Astrocyte (in vitro differentiated cells and primary cell): ENCODE results near the gene PLSCR1. TPM values are rescaled to one million over a fixed set of nuclear protein-coding genes. Genes with fewer than 3 reads are reported as not detected.

Experiments
- DNase-seq: peaks from one replicate; pipeline ENCODE4 v3.0.0-alpha.2; 2010; ENCODE audit warnings: low read depth
- FAIRE-seq: peaks from 2 replicates; lab custom pipeline; 2011; peaks lifted over from hg19 to GRCh38; lab: Jason Lieb, UNC
- H2AFZ ChIP-seq: 2 replicates; pipeline ENCODE4 v1.6.0; 2012; ENCODE audit warnings: low read depth, low read length, inconsistent platforms
- H3K27ac ChIP-seq: 2 replicates; pipeline ENCODE4 v1.5.1; 2011; ENCODE audit warnings: low read depth, low read length, inconsistent platforms
- H3K27me3 ChIP-seq: 2 replicates; pipeline ENCODE4 v1.6.0; 2011; ENCODE audit warnings: low read length, inconsistent platforms; ENCODE audit not compliant: insufficient read depth
- H3K36me3 ChIP-seq: 2 replicates; pipeline ENCODE4 v1.5.1; 2011; ENCODE audit warnings: low read length, inconsistent platforms; ENCODE audit not compliant: insufficient read depth
- H3K4me1 ChIP-seq: 2 replicates; pipeline ENCODE4 v1.5.1; 2011; ENCODE audit warnings: low read length, inconsistent platforms; ENCODE audit not compliant: insufficient read depth
- H3K4me2 ChIP-seq: 2 replicates; pipeline ENCODE4 v1.6.0; 2012; ENCODE audit warnings: low read length, inconsistent platforms
- H3K4me3 ChIP-seq: 2 replicates; pipeline ENCODE4 v1.5.1; 2011; ENCODE audit warnings: low read depth, mild to moderate bottlenecking, low read length, inconsistent platforms; ENCODE audit not compliant: insufficient read depth
- H3K79me2 ChIP-seq: 2 replicates; pipeline ENCODE4 v1.6.0; 2012; ENCODE audit warnings: mild to moderate bottlenecking, low read length, inconsistent platforms; ENCODE audit not compliant: insufficient read depth
- H3K9ac ChIP-seq: 2 replicates; pipeline ENCODE4 v1.6.0; 2012; ENCODE audit warnings: mild to moderate bottlenecking, low read length, inconsistent platforms
- H3K9me3 ChIP-seq: 2 replicates; pipeline ENCODE4 v1.5.1; 2012; ENCODE audit warnings: low read depth, mild to moderate bottlenecking, low read length, inconsistent platforms; ENCODE audit not compliant: insufficient read depth
- H4K20me1 ChIP-seq: 2 replicates; pipeline ENCODE4 v1.6.0; 2012; ENCODE audit warnings: low read length, inconsistent platforms; ENCODE audit not compliant: insufficient read depth
- H3K27ac Mint-ChIP-seq: one replicate; pipeline ENCODE4 v1.8.0; 2021; ENCODE audit warnings: mild to moderate bottlenecking, mixed read lengths; ENCODE audit not compliant: unreplicated experiment
- H3K27me3 Mint-ChIP-seq: one replicate; pipeline ENCODE4 v1.8.0; 2021; ENCODE audit warnings: low read depth, mixed read lengths; ENCODE audit not compliant: unreplicated experiment
- H3K36me3 Mint-ChIP-seq: one replicate; pipeline ENCODE4 v1.8.0; 2021; ENCODE audit warnings: low read depth, mixed read lengths; ENCODE audit not compliant: unreplicated experiment
- H3K4me1 Mint-ChIP-seq: one replicate; pipeline ENCODE4 v1.8.0; 2021; ENCODE audit warnings: low read depth, mixed read lengths; ENCODE audit not compliant: unreplicated experiment
- H3K4me3 Mint-ChIP-seq: one replicate; pipeline ENCODE4 v1.8.0; 2021; ENCODE audit warnings: mild to moderate bottlenecking, moderate library complexity, mixed read lengths; ENCODE audit not compliant: unreplicated experiment
- H3K9me3 Mint-ChIP-seq: one replicate; pipeline ENCODE4 v1.8.0; 2021; ENCODE audit warnings: mild to moderate bottlenecking, mixed read lengths; ENCODE audit not compliant: unreplicated experiment
- CTCF ChIP-seq: IDR thresholded peaks from 2 replicates; pipeline ENCODE4 v1.5.1; 2011; ENCODE audit warnings: low read depth, mild to moderate bottlenecking, inconsistent platforms, low read length, moderate library complexity; ENCODE audit not compliant: insufficient read depth
- EZH2 ChIP-seq: IDR thresholded peaks from 2 replicates; pipeline ENCODE4 v1.6.1; 2012; ENCODE audit warnings: mild to moderate bottlenecking, low read length, inconsistent platforms; ENCODE audit not compliant: insufficient read depth
- total RNA-seq: library from RNA; stranded (reverse); gene quantifications from 2 replicates; pipeline ENCODE4 v1.2.1, GENCODE V29; 2021

PLSCR1 gene
- total RNA-seq, 1 donor from 2014 or later = 178 TPM

- Histone ChIP-seq H3K9ac (no peak overlapping the region), H3K4me2 (no peak overlapping the region), H3K9me3 (no peaks in the 10 kb centered on the region), H3K27me3 (no peaks in the 10 kb centered on the region), H4K20me1 (no peaks in the 10 kb centered on the region), H3K4me1 (no peaks in the 10 kb centered on the region), H3K4me3 (no peak overlapping the region), H3K27ac (no peak overlapping the region), H3K79me2 (no peaks in the 10 kb centered on the region), H3K36me3 (no peaks in the 10 kb centered on the region), H2AFZ (no peak overlapping the region)
- Mint-ChIP-seq H3K4me3 (no peak overlapping the region), H3K4me1 (no peaks in the 10 kb centered on the region), H3K9me3 (peaks cover 4% of the 10 kb centered on the region), H3K27ac (no peak overlapping the region), H3K36me3 (no peaks in the 10 kb centered on the region), H3K27me3 (no peaks in the 10 kb centered on the region)
- TF ChIP-seq EZH2 = no peak
- no peak for TF ChIP-seq CTCF
- DNase-seq (no peak), FAIRE-seq (no peak)
Observed at GRCh38 chr3:146473726-146474125, 70.7 kb downstream of the PLSCR1 start.

GRCh38 chr3:146472611-146473010, 71.8 kb downstream of the PLSCR1 start:
- H3K27ac Mint-ChIP-seq = no peak overlapping the region
- Histone ChIP-seq H3K36me3 (no peaks in the 10 kb centered on the region), H3K4me1 (no peaks in the 10 kb centered on the region), H3K4me3 (no peak overlapping the region), H3K27ac (no peak overlapping the region), H3K9ac (no peak overlapping the region), H3K9me3 (no peaks in the 10 kb centered on the region), H2AFZ (no peak overlapping the region), H3K27me3 (no peaks in the 10 kb centered on the region), H3K79me2 (no peaks in the 10 kb centered on the region), H3K4me2 (no peak overlapping the region), H4K20me1 (no peaks in the 10 kb centered on the region)
- no peak for FAIRE-seq
- no peaks in the 10 kb centered on the region for H3K36me3 Mint-ChIP-seq
- TF ChIP-seq CTCF = no peak
- TF ChIP-seq EZH2 = no peak
- DNase-seq = no peak
- H3K4me3 Mint-ChIP-seq = no peak overlapping the region
- no peaks in the 10 kb centered on the region for H3K4me1 Mint-ChIP-seq
- no peaks in the 10 kb centered on the region for H3K9me3 Mint-ChIP-seq
- H3K27me3 Mint-ChIP-seq = no peaks in the 10 kb centered on the region

GRCh38 chr3:146471012-146471411, 73.4 kb downstream of the PLSCR1 start:
- no peak for DNase-seq
- no peaks in the 10 kb centered on the region for H3K36me3 Mint-ChIP-seq
- no peaks in the 10 kb centered on the region for H3K4me1 ChIP-seq

More at GRCh38 chr3:146471012-146471411, 73.4 kb downstream of the PLSCR1 start:
- Histone ChIP-seq H4K20me1 (no peaks in the 10 kb centered on the region), H3K36me3 (no peaks in the 10 kb centered on the region), H3K79me2 (no peaks in the 10 kb centered on the region), H3K27ac (no peak overlapping the region), H3K27me3 (no peaks in the 10 kb centered on the region), H3K4me2 (no peak overlapping the region), H3K9me3 (no peaks in the 10 kb centered on the region), H3K9ac (no peak overlapping the region), H2AFZ (no peak overlapping the region), H3K4me3 (no peak overlapping the region)
- no peaks in the 10 kb centered on the region for H3K27me3 Mint-ChIP-seq
- H3K9me3 Mint-ChIP-seq = no peaks in the 10 kb centered on the region
- no peak overlapping the region for H3K4me3 Mint-ChIP-seq
- FAIRE-seq = no peak
- no peak for TF ChIP-seq EZH2
- no peak for TF ChIP-seq CTCF
- H3K4me1 Mint-ChIP-seq = no peaks in the 10 kb centered on the region
- H3K27ac Mint-ChIP-seq = no peak overlapping the region
